Small intestine (tissue), 7 donors: ENCODE measurements around the gene SF3B2. TPM values are rescaled to one million over a fixed set of nuclear protein-coding genes. Genes with fewer than 3 reads are reported as not detected.
A peak's percentile ranks its signal among the peaks of the same experiment; 100 is the strongest.
"Not testable (repeated sequence)": the region's sequence is repeated elsewhere in the genome, so short reads cannot be mapped to it uniquely, and the experiment has no call there.

Experiments used
- DNase-seq, 2 donors: peaks; one replicate each; pipeline versions ENCODE4 v3.0.0 to v3.0.0-alpha.2; 2013
- FAIRE-seq: peaks from 2 replicates; lab custom pipeline; 2012; peaks lifted over from hg19 to GRCh38; lab: Jason Lieb, UNC
- H3K27ac ChIP-seq, 3 donors: one replicate each; pipeline ENCODE4 v1.5.1; 2013; ENCODE audit warnings: low read length in 2 of 3, mild to moderate bottlenecking in 2 of 3, control low read depth in 1 of 3, inconsistent platforms in 1 of 3, low read depth in 1 of 3, moderate library complexity in 1 of 3
- H3K27me3 ChIP-seq, 3 donors: one replicate each; pipeline ENCODE4 v1.6.1; 2013; ENCODE audit warnings: low read length in 3 of 3, inconsistent platforms in 1 of 3; ENCODE audit not compliant: control insufficient read depth in 3 of 3, insufficient read depth in 3 of 3
- H3K36me3 ChIP-seq, 3 donors: one replicate each; pipeline ENCODE4 v1.6.1; 2013; ENCODE audit warnings: low read length in 3 of 3, inconsistent platforms in 1 of 3, low read depth in 1 of 3, mild to moderate bottlenecking in 1 of 3, moderate library complexity in 1 of 3; ENCODE audit not compliant: control insufficient read depth in 3 of 3, insufficient read depth in 2 of 3
- H3K4me1 ChIP-seq, 3 donors: one replicate each; pipeline ENCODE4 v1.6.1; 2013; ENCODE audit warnings: low read length in 2 of 3, inconsistent platforms in 1 of 3, low read depth in 1 of 3, mild to moderate bottlenecking in 1 of 3, moderate library complexity in 1 of 3; ENCODE audit not compliant: control insufficient read depth in 3 of 3, insufficient read depth in 2 of 3
- H3K4me3 ChIP-seq, 3 donors: one replicate each; pipeline ENCODE4 v1.5.1; 2013; ENCODE audit warnings: low read length in 3 of 3, control low read depth in 1 of 3, inconsistent platforms in 1 of 3, low read depth in 1 of 3, mild to moderate bottlenecking in 1 of 3, moderate library complexity in 1 of 3
- H3K9me3 ChIP-seq, 2 donors: one replicate each; pipeline ENCODE4 v1.6.1; 2013; ENCODE audit warnings: low read depth in 1 of 2, low read length in 1 of 2; ENCODE audit not compliant: control insufficient read depth in 2 of 2, insufficient read depth in 1 of 2
- WGBS, 3 donors: extraction: QIAGEN DNeasy Blood & Tissue Kit; methylation state at CpG; one replicate each; pipeline ENCODE4 v1.1.7; 2013; 5-methylcytosine and 5-hydroxymethylcytosine counted together
- polyA plus RNA-seq, 4 donors: library from polyadenylated mRNA; stranded (reverse) in 3 of 4; unstranded in 1 of 4; fragments of 200-250 nt in 3 of 4; fragments of 120-200 nt in 1 of 4; gene quantifications; one replicate each; pipeline versions ENCODE4 v1.2.1 to v1.2.3, GENCODE V29; 2013
- donor health status: healthy with polysubstance abuse.
- donor health status: control.
- donor health status: control.
- donor health status: Bipolar disorder and iron deficiency.
- donor health status: healthy.

The SF3B2 gene
- polyA plus RNA-seq, 4 donors = 106 to 141 (median 122) TPM

DNA sequence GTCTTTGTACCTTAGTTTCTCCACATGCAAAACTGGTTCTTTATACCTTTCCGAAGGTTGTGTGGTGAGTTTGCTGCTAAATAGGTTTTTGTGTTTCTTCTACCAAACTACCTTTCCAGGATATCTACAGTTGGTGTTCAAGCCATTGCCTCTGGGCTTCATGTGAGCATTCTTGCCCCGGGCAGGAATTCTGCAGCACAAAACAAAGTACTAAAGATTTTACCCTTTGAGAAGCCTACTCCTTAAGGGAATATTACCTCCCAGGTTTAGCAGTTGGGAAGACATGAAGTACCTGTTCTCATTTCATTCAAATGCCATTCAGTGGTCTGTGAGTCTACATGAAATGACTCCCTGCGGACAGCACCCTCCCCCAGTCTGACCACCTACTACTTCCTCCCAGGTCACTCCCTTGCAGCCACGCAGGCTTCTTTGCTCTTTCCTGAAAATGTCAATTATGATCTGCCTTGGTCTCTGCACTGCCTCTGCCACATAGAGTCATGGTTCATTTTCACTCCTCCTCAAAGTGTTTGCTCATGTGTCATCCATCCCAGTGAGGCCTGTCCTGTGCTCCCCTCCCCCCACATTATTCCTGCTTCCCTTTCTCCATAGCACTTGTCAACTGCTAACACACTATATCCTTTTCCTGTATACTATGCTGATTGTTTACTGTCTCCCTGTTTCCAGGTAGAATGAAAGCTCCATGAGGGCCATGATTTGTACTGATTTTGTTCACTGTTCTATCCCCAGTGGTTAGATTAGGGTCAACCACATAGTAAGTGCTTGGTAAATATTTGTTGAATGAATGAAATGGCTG, 54.8 kb downstream of the SF3B2 start:
- Histone ChIP-seq H3K27me3 (no peaks in the 10 kb centered on the region), H3K9me3 (no peaks in the 10 kb centered on the region), H3K4me1 (peaks cover 0 to 2% (median 0%) of the 10 kb centered on the region in 3 donors), H3K4me3 (no peak overlapping the region), H3K27ac (no peak overlapping the region), H3K36me3 (peaks cover 0 to 5% (median 0%) of the 10 kb centered on the region in 3 donors)
- no peak for FAIRE-seq
- no peak for DNase-seq
- 79 to 96% (median 79%) methylated on average over 4 of the region's 4 CpGs for WGBS, 3 donors

DNA sequence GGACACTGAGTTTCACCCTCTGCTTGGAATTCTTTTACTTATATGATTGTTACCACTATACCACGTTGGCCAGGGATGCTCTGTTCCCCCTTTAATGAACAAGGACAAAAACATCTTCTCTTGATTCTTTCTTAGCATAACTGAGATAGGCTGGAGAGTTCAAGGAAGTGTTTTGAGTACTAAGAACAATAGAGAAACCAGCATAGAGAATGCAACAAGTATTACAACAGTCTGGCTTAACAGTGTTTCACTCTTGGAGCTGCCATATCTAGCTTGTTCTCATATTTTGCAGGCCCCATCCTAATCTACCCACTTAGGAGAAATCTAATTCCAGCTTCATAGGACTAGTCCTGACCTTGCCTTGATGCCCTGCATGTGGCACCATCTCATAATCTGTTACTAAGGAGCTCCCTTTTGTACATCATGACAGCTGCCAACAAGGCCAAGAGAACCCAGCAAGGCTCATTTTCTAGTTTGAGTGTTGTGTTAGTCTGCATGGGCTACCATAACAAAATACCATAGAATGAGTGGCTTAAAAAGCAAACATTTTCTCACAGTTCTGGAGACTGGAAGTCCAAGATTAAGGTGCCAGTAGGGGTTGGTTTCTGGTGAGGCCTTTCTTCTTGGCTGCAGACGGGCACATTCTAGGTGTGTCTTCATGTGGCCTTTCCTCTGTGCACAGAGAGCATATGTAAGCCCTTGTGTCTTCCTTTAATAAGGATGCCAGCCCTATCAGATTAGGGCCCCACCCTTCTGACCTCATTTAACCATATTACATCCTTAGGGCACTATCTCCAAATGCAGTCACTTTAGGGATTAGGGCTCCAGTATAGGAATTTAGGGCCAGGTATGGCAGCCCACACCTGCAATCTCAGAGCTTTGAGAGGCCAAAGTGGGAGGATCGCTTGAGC, 55.7 kb downstream of the SF3B2 start:
- Histone ChIP-seq H3K9me3 (no peaks in the 10 kb centered on the region), H3K4me3 (no peak overlapping the region), H3K27ac (peak overlapping the region in 1 of 3 donors; percentile 34), H3K36me3 (peaks cover 0 to 7% (median 0%) of the 10 kb centered on the region in 3 donors), H3K4me1 (peaks cover 4 to 8% (median 5%) of the 10 kb centered on the region in 3 donors), H3K27me3 (no peaks in the 10 kb centered on the region)
- 83 to 87% (median 87%) methylated on average over 3 of the region's 3 CpGs for WGBS, 3 donors
- FAIRE-seq (no peak), DNase-seq (no peak)

DNA sequence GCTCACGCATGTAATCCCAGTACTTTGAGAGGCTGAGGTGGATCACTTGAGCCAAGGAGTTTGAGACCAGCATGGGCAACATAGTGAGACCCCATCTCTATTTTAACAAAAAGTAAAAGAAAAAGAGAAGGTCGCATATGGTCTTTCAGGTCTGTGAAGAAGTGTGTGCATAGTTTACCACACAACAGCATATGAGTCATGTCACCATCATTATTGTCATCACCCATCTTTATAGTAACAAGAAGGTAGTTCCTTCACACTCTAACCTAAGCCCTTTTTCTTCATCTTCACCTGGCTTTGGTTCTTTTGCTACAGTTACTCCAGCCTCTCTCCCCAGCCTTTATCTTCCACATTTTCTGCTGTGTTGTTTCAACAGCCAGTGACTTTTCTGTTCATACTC, 57.1 kb downstream of the SF3B2 start:
- no peak overlapping the region for H3K27ac ChIP-seq
- peaks cover 4 to 14% (median 11%) of the 10 kb centered on the region in 3 donors for H3K4me1 ChIP-seq
- H3K36me3 ChIP-seq = peaks cover 0 to 7% (median 0%) of the 10 kb centered on the region in 3 donors
- WGBS, 3 donors = 84 to 92% (median 88%) methylated on average over 2 of the region's 2 CpGs
- FAIRE-seq = no peak
- no peak overlapping the region for H3K4me3 ChIP-seq
- DNase-seq = no peak
- no peaks in the 10 kb centered on the region for H3K27me3 ChIP-seq
- no peaks in the 10 kb centered on the region for H3K9me3 ChIP-seq

DNA sequence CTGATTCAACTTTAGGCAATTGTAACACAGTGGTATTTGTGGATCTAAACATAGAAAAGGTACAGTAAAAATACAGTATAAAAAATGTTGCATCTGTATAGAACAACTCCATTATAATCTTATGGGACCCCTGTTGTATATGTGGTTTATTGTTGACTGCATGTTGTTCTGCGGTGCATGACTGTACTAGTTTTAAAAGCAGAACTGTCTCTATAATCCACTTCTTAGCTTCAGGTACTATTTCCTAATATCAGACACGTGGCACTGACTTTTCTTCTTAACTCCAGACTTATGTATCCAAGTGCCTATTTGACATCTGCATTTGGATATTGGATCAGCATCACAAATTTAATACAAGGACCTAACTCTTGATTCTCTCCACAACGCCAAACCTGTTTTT, 59.0 kb downstream of the SF3B2 start:
- no peak for DNase-seq
- FAIRE-seq = no peak
- no peak overlapping the region for H3K4me3 ChIP-seq
- peaks cover 0 to 7% (median 0%) of the 10 kb centered on the region in 3 donors for H3K36me3 ChIP-seq
- H3K9me3 ChIP-seq = no peaks in the 10 kb centered on the region
- peaks cover 9 to 17% (median 14%) of the 10 kb centered on the region in 3 donors for H3K4me1 ChIP-seq
- no peaks in the 10 kb centered on the region for H3K27me3 ChIP-seq
- WGBS, 3 donors = 90 to 94% (median 92%) methylated on average over 3 of the region's 3 CpGs
- H3K27ac ChIP-seq = no peak overlapping the region

DNA sequence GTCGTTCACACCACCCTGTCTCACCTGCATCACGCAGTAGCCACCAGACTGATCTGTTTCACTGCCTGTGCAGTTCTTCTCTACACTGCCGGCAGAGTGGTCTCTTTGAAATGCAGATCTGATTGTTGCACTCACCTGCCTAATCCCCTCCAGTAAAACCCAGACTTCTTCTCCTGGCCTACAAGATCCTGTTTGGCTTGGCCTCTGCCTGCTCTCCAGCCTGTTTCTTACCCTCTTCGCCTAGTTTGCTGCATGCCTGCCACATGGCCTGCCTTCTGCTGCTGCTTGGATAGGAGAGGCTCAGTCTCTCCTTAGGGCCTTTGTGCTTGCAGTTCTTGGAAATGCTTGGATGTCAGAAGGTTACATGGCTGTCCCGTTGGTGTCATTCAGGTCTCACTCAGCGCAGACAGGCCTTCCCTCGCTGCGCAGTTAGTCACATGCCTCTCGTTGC, 59.9 kb downstream of the SF3B2 start:
- H3K36me3 ChIP-seq = peaks cover 0 to 5% (median 0%) of the 10 kb centered on the region in 3 donors
- H3K4me3 ChIP-seq = no peak overlapping the region
- DNase-seq = no peak
- no peaks in the 10 kb centered on the region for H3K27me3 ChIP-seq
- no peaks in the 10 kb centered on the region for H3K9me3 ChIP-seq
- H3K27ac ChIP-seq = peak overlapping the region in 2 of 3 donors; percentile 14 to 62
- no peak for FAIRE-seq
- WGBS, 3 donors = 78 to 91% (median 80%) methylated on average over 9 of the region's 9 CpGs
- H3K4me1 ChIP-seq = peaks cover 9 to 21% (median 17%) of the 10 kb centered on the region in 3 donors

DNA sequence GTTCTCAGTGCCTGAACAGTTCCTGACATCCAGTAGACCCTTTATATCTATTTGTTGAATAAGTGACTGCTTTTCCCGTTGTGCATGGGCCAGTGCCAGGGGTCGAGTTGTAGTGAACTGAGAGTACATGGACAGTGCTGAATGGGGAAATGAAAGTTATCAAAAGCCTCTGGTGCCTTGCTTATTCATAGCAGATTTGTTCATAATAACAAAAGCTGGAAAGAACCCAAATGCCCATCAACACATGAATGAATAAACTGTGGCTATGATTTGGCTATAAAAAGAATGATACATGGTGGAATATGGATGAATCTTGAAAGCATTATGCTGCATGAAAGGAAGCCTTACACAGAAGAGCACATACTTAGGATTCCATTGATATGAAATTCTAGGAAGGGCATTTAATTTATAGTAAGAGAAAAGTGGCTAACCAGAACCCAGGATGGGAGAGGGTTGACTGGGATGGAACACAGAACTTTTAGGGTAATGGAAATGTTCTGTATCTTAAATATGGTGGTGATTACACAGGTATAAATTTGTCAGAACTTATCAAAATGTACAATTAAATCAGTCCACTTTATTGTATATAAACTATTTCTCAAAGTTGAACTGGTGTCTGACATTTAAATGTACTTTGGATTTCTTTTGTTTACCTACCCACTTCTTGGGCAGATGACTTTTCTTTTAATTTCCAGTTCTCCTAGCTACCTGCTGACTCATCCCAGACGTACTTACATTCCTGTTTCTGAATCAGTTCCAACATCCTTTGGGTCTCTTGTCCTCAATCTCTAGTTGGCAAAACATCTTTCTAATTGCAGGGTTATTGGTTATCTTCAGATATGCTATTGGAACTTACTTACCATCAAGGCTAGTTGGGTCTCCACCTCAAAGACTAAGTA, 60.7 kb downstream of the SF3B2 start:
- Histone ChIP-seq H3K4me1 (peaks cover 9 to 21% (median 17%) of the 10 kb centered on the region in 3 donors), H3K9me3 (no peaks in the 10 kb centered on the region), H3K4me3 (no peak overlapping the region), H3K27me3 (no peaks in the 10 kb centered on the region), H3K36me3 (peaks cover 0 to 5% (median 0%) of the 10 kb centered on the region in 3 donors), H3K27ac (peak overlapping the region; percentile 8 to 71 (median 55))
- WGBS, 3 donors = 7 to 15% (median 15%) methylated on average over 3 of the region's 3 CpGs
- DNase-seq (peak; percentile 52 to 55), FAIRE-seq (no peak)

DNA sequence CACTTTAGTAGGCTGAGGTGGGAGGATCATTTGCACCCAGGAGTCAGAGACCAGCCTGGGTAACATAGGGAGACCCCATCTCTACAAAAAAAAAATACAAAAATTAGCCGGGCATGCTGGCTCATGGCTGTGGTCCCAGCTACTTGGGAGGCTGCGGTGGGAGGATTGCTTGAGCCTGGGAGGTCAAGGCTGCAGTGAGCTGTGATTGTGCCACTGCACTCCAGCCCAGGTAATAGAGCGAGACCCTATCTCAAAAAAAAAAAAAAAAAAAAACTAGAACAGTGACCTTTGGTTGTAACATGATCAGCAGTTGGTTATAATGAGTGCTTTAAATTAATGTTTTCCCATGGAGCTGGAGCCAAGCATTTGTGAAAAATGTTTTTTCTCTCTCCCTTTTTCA, 62.8 kb downstream of the SF3B2 start:
- Histone ChIP-seq H3K27ac (peak overlapping the region; percentile 15 to 48 (median 32)), H3K4me1 (peaks cover 11 to 34% (median 17%) of the 10 kb centered on the region in 3 donors)
- WGBS, 3 donors = 50 to 77% (median 55%) methylated on average over 3 of the region's 3 CpGs
- H3K27me3 ChIP-seq, H3K36me3 ChIP-seq, DNase-seq, FAIRE-seq, H3K9me3 ChIP-seq, H3K4me3 ChIP-seq: not testable (repeated sequence)
